HS-5 (cell line): ENCODE measurements around the gene C20orf141.

Experiments used
- DNase-seq: peaks from one replicate; pipeline ENCODE4 v3.0.0-alpha.2; 2012; ENCODE audit warnings: low read depth

C20orf141 gene

DNA sequence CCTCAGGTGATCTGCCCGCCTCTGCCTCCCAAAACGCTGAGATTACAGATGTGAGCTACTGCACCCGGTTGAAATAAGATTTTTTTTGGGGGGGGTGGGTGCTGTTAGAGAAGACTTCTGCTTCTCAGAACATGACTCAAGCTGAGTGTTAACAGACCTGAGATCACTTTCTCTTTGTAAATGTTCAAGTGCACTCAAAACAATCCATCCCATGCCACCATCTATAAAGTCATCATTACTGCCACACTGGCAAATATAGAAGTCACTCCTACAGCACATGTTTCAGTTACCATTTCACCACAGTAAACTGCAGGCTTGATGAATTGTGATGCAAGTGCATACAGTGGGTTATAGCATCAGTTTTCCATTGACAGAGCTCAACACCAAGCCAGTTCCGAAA, 34.7 kb downstream of the C20orf141 start:
- DNase-seq = no peak

DNA sequence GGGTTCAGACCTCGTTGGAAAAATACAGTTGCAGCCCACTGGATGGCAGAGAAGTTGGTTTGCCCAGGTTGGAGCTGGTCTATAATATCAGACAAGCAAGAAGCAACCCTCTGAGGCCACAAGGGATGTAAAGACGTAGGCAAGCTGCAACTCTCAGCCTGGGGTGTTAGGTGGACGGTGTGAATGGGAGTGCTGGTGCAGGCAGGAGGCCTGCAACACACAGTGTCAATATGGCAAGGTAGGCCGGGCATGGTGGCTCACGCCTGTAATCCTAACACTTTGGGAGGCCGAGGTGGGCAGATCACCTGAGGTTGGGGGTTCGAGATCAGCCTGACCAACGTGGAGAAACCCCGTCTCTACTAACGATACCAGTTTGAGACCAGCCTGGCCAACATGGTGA, 36.3 kb downstream of the C20orf141 start:
- DNase-seq = no peak

DNA sequence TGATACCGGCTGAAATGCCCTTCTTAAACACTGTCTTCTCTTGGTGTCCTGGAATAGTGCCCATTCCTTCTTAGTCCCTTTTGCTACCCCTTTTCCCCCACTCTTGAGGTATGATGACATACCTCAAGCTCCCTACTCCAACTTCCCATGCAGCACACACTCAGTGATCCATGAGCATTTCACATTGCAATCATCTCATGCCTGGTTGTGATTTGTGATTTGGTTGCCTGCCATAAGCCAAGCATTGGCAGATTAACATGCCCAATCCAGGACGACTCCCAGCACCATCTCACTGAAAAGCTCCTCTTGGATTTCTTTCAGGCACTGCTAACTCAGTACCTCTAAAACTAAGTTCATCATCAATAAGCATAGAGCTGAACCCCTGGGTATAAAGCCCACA, 43.8 kb downstream of the C20orf141 start:
- DNase-seq = no peak

DNA sequence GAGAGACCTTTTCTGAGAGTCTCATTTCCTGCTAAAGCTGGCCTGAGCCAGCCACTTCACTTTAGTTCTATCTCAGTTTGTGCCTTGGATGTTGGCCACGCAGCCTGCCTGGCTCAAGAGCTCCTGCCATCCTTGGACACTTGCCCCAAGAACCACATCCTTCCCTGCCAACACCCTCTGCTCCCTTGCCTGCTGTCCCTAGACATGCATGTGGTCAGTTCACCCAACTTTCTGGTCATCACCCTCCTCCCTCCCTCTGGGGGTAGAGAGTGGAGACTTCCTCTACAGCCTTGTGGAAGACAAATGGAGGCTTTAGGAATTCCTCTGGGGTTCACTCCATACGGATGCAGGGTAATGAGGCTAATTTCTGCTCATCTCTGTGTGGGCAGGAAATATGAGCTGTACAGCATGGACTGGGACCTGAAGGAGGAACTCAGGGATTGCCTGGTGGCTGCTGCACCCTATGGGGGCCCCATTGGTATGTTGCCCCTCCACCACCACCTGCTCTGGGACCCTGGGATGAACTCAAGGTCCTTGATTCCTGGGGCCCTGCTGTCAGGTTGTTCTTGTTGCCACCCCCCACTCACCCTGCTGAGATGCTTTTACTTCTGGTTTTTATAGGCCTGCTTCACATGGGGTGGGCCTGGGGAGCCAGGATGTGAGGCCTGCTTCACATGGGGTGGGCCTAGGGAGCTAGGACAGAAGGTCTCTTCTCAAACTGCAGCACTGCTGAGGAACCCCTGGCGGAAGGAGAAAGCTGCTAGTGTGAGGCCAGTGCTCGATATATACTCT, 44.7 kb downstream of the C20orf141 start:
- no peak for DNase-seq

DNA sequence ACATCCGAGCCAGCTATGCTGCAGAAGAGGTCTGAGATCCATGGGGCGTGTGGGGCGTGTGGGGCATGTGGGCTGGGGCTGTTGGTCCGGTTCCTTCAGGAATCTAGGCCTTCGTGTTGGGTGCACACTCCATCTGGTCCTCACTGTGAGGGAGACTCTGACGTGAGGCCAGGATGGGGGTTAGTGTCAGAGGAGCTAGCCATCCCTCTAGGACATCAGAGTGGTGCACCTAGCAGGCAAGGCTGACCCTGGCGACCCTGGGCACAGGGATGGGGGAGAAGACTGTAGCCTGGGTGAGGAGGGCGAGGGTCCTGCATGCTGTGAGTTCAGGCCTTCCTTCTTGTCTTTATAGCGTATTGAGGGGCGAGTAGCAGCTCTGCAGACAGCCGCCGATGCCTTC, 49.8 kb downstream of the C20orf141 start:
- no peak for DNase-seq

DNA sequence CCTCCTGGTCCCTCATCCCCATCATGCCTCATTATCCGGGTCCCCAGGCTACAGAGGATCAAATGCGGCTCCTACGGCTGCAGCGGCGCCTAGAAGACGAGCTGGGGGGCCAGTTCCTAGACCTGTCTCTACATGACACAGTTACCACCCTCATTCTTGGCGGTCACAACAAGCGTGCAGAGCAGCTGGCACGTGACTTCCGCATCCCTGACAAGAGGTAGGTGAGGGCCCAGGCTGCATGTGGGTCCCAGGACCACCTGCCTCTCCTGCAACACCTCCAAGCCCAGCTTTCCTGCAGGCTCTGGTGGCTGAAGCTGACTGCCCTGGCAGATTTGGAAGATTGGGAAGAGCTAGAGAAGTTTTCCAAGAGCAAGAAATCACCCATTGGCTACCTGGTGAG, 50.3 kb downstream of the C20orf141 start:
- DNase-seq = no peak
